ENCODE measurements around the gene MAP1S. TPM values are rescaled to one million over a fixed set of nuclear protein-coding genes. Genes with fewer than 3 reads are reported as not detected.

The MAP1S gene
- total and polyA plus RNA-seq, 2 of the 13 experiments (the other 11 are each of a cell fraction or from before 2014, with no cell fraction given), result 3.8 to 7.3 TPM

DNA sequence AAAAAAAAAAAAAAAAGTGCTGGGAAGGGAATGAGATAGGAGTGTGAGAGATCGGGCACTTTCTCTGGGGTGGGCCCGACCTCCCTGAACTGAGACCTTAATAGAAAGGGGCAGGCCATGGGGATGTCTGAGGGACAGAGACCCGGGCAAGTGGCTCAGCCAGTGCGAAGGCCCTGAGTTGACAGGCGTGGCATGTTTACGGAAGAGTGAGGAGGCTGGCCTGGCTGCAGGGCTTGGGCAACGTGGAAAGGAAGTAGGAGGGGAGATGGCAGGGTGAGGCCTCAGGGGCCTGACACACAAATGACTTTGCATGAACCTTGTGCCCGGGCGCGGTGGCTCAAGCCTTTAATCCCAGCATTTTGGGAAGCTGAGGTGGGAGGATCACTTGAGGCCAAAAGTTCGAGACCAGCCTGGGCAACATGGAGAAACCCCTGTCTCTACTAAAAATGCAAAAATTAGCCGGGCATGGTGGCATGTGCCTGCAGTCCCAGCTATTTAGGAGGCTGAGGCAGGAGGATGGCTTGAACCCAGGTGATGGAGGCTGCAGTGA is 45.9 kb downstream of the MAP1S start (continued):
- peak; percentile 62 for TF ChIP-seq ZFY (CRISPR knock-in tag; IDR thresholded peaks at IDR 0.05)
- peak; percentile 73 for TF ChIP-seq ZNF629 (CRISPR knock-in tag; conservative IDR thresholded peaks at IDR 0.05)
- peak; percentile 99 for TF ChIP-seq ZMYM2 (CRISPR knock-in tag; IDR thresholded peaks at IDR 0.05)
- TF ChIP-seq NAIF1 (CRISPR knock-in tag; IDR thresholded peaks at IDR 0.05; ENCODE audit: borderline replicate concordance), result no peak
- peak; percentile 49; the same call in 1 of the 2 replicates for TF ChIP-seq NR2F6 (IDR thresholded peaks at IDR 0.05)
- peak; percentile 83 for TF ChIP-seq NR2F6 (CRISPR knock-in tag; IDR thresholded peaks at IDR 0.05)
- TF ChIP-seq ZNF883 (CRISPR knock-in tag; IDR thresholded peaks at IDR 0.05; ENCODE audit: not compliant biosample characterization), result no peak
- TF ChIP-seq, protein P1, sequence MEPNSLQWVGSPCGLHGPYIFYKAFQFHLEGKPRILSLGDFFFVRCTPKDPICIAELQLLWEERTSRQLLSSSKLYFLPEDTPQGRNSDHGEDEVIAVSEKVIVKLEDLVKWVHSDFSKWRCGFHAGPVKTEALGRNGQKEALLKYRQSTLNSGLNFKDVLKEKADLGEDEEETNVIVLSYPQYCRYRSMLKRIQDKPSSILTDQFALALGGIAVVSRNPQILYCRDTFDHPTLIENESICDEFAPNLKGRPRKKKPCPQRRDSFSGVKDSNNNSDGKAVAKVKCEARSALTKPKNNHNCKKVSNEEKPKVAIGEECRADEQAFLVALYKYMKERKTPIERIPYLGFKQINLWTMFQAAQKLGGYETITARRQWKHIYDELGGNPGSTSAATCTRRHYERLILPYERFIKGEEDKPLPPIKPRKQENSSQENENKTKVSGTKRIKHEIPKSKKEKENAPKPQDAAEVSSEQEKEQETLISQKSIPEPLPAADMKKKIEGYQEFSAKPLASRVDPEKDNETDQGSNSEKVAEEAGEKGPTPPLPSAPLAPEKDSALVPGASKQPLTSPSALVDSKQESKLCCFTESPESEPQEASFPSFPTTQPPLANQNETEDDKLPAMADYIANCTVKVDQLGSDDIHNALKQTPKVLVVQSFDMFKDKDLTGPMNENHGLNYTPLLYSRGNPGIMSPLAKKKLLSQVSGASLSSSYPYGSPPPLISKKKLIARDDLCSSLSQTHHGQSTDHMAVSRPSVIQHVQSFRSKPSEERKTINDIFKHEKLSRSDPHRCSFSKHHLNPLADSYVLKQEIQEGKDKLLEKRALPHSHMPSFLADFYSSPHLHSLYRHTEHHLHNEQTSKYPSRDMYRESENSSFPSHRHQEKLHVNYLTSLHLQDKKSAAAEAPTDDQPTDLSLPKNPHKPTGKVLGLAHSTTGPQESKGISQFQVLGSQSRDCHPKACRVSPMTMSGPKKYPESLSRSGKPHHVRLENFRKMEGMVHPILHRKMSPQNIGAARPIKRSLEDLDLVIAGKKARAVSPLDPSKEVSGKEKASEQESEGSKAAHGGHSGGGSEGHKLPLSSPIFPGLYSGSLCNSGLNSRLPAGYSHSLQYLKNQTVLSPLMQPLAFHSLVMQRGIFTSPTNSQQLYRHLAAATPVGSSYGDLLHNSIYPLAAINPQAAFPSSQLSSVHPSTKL (CRISPR knock-in tag; IDR thresholded peaks at IDR 0.05), result peak; percentile 67
- TF ChIP-seq U2AF2 (IDR thresholded peaks at IDR 0.05; ENCODE audit: low read depth, low read length), result no peak
- TF ChIP-seq, protein P2, sequence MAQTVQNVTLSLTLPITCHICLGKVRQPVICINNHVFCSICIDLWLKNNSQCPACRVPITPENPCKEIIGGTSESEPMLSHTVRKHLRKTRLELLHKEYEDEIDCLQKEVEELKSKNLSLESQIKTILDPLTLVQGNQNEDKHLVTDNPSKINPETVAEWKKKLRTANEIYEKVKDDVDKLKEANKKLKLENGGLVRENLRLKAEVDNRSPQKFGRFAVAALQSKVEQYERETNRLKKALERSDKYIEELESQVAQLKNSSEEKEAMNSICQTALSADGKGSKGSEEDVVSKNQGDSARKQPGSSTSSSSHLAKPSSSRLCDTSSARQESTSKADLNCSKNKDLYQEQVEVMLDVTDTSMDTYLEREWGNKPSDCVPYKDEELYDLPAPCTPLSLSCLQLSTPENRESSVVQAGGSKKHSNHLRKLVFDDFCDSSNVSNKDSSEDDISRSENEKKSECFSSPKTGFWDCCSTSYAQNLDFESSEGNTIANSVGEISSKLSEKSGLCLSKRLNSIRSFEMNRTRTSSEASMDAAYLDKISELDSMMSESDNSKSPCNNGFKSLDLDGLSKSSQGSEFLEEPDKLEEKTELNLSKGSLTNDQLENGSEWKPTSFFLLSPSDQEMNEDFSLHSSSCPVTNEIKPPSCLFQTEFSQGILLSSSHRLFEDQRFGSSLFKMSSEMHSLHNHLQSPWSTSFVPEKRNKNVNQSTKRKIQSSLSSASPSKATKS (CRISPR knock-in tag; IDR thresholded peaks at IDR 0.05), result no peak
- no peak for TF ChIP-seq ZNF451 (CRISPR knock-in tag; IDR thresholded peaks at IDR 0.05)
- TF ChIP-seq ZNF788 (CRISPR knock-in tag; IDR thresholded peaks at IDR 0.05; ENCODE audit: borderline replicate concordance), result peak; percentile 68; the same call in 1 of the 2 replicates
- peak; percentile 92 for TF ChIP-seq FOXK2 (IDR thresholded peaks at IDR 0.05)
- TF ChIP-seq HDAC1 (CRISPR knock-in tag; IDR thresholded peaks at IDR 0.05), result peak; percentile 79
- TF ChIP-seq, protein P3, sequence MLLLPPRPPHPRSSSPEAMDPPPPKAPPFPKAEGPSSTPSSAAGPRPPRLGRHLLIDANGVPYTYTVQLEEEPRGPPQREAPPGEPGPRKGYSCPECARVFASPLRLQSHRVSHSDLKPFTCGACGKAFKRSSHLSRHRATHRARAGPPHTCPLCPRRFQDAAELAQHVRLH (CRISPR knock-in tag; IDR thresholded peaks at IDR 0.05; ENCODE audit: borderline replicate concordance, low read depth), result peak; percentile 83; the same call in 1 of the 2 replicates
- TF ChIP-seq, protein P4, sequence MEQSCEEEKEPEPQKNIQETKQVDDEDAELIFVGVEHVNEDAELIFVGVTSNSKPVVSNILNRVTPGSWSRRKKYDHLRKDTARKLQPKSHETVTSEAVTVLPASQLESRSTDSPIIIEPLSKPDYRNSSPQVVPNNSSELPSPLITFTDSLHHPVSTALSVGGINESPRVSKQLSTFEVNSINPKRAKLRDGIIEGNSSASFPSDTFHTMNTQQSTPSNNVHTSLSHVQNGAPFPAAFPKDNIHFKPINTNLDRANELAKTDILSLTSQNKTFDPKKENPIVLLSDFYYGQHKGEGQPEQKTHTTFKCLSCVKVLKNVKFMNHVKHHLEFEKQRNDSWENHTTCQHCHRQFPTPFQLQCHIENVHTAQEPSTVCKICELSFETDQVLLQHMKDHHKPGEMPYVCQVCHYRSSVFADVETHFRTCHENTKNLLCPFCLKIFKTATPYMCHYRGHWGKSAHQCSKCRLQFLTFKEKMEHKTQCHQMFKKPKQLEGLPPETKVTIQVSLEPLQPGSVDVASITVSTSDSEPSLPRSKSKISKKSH (CRISPR knock-in tag; IDR thresholded peaks at IDR 0.05; ENCODE audit: borderline replicate concordance), result 0 out of 2 replicates have a peak, but pooled peaks have one; percentile 52
- TF ChIP-seq, protein P5, sequence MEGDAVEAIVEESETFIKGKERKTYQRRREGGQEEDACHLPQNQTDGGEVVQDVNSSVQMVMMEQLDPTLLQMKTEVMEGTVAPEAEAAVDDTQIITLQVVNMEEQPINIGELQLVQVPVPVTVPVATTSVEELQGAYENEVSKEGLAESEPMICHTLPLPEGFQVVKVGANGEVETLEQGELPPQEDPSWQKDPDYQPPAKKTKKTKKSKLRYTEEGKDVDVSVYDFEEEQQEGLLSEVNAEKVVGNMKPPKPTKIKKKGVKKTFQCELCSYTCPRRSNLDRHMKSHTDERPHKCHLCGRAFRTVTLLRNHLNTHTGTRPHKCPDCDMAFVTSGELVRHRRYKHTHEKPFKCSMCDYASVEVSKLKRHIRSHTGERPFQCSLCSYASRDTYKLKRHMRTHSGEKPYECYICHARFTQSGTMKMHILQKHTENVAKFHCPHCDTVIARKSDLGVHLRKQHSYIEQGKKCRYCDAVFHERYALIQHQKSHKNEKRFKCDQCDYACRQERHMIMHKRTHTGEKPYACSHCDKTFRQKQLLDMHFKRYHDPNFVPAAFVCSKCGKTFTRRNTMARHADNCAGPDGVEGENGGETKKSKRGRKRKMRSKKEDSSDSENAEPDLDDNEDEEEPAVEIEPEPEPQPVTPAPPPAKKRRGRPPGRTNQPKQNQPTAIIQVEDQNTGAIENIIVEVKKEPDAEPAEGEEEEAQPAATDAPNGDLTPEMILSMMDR (CRISPR knock-in tag; IDR thresholded peaks at IDR 0.05), result peak; percentile 23; the same call in 1 of the 2 replicates
- TF ChIP-seq KLF16 (CRISPR knock-in tag; IDR thresholded peaks at IDR 0.05), result 0 out of 4 replicates have a peak, but pooled peaks of 1 of the 2 experiments have one; percentile 21
- TF ChIP-seq CEBPG (CRISPR knock-in tag; IDR thresholded peaks at IDR 0.05), result peak; percentile 80
- TF ChIP-seq ZNF335 (CRISPR knock-in tag; IDR thresholded peaks at IDR 0.05), result no peak
- 0 out of 2 replicates have a peak, but pooled peaks have one; percentile 51 for TF ChIP-seq ZMAT3 (CRISPR knock-in tag; conservative IDR thresholded peaks at IDR 0.05)
